GM21526 (cell line): ENCODE measurements around the gene LMX1B.

Experiments
- ATAC-seq: cut with Tn5 transposase; IDR thresholded peaks from one replicate; pipeline ENCODE4 v1.9.1; 2021; ENCODE audit warnings: moderate library complexity; ENCODE audit not compliant: unreplicated experiment, low FRiP score

LMX1B gene

DNA sequence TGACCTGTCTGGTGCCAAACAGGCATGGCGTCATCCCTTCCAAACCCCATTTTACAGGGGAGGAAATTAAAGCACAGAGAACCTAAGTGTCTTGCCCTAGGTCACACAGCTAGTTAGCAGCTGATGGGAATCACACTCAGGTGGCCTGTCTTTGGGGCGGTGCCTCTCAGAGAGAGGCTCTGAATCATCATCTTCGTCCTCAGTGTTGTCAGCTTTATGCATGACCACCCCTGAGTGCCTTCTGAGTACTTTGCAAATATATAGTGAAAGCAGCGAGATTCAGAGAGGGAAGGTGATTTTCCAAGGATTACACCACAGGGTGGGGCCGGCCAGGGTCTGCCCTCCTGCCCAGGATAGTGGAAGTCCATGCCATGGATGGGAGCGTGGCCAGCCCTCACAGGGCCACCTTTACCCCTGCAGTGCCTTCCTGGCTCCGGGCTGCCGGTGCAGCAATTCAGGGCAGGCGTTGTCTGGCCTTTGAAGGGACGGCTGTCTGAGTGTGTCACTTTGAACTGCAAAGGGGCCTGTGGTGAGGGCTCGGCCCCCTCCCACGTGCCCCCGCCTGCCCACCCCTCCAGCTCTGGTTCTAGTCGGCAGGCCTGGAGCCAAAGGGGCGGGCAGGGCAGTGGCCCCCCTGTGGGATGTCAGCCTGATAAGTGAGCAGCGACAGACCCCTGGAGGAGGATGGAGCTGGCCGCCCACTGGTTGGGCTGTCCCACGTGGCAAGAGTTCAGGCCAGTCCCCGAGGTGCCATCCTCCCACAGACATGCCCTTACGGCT, 16.9 kb downstream of the LMX1B start:
- no peak for ATAC-seq

DNA sequence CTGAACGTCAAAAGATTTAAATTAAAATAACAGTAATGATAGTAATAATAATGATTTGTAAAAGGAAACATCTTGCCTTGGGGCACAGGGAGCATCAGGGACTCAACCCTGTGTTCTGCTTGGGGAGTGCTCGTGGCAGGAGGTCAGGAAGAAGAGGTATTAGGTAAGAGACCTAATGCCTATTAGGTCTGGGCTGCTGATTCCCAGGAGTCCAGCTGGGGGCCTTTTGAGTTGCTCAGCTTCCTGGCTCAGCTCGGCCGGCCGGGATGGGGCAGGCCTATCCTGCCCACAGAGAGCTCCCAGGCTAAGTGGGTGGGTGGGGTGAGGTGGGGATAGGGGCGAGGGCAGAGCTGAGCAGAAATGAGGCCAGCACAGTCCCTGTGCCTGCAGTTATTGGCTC, 17.5 kb downstream of the LMX1B start:
- ATAC-seq: no peak

DNA sequence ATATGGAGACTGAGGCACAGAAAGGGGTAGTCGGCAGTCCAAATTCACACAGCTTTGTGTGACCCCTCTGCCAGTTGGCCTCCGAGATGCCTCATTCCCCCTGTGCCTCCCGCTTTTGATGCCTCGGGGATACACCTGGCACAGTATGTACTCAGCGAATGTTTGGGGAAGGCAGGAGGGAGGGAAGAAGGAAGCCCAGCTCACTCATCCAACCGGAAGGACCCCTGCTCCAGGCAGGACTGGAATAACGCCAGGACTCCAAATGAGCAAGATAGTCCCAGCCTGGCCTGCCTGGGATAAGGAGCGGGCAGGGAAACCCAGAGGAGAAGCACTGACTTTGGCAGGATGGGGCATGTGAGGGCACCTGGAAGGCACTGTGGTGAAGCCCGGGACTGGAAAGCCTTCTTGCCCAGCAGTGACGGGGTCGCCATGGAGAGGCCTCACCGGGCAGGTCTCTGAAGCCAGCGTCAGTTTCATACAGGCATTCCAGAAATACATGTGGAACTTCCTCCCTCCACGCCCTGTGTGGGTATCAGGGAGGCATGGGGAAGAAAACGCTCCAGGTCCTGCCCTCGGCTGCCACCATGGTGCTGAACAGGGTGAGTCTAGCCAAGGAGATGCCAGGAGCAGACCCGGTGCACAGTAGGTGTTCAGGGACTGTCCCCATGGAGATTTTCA, 20.3 kb downstream of the LMX1B start:
- ATAC-seq: no peak

DNA sequence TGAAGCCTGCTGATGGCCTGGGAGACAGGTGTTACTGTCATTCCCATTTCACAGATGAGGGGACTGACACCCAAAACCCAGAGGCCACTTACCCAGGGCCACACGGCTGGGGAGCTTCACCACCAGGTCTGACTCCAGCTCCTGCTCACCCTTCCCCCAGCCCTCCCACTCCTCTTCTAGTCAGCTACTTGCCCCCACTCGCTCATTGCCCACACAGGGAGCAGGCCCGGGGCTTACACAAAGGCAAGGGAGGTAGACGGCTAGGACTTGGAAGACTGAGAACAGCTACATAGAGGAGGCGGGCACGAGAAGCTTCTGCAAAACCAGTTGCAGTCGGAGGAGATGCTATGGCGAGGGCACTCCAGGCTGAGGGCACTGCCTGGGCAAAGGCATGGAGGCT, 21.3 kb downstream of the LMX1B start:
- ATAC-seq: no peak

DNA sequence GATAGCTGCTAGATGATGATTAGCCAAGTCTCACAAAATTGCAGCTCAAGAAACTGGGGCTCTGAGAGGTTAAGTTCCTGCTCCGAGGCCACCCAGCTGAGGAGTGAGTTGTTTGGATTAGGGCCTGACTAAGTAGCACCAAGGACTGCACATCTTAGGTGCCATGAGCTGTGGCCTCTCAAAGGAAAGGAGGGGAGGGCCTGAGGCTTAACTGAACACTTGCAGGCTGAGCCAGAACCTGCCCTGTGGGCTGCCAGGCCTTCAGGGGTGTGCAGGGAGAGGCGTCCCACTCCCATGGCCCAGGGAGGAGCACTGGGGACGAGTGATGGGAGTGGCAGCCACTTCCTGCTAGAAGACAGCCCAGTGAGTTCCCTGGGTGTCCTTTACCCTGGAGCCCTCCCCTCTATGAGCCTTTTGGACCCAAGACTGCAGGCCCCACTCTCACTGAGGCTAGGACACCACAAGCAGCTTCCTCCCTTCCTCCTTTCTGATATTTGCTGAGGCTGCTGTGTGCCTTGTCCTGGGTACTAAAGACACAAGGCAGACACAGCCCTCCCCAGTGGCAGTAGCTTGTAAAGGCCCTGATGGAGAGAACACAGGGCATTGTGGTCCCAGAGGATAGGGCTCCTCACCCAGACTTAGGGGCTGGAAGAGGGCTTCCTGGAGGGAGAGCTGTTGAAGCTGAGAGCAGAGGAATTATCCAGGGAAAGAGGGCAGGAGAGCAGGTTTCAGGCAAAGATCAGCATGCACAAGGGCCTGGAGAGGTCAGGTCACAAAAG, 22.1 kb downstream of the LMX1B start:
- no peak for ATAC-seq

DNA sequence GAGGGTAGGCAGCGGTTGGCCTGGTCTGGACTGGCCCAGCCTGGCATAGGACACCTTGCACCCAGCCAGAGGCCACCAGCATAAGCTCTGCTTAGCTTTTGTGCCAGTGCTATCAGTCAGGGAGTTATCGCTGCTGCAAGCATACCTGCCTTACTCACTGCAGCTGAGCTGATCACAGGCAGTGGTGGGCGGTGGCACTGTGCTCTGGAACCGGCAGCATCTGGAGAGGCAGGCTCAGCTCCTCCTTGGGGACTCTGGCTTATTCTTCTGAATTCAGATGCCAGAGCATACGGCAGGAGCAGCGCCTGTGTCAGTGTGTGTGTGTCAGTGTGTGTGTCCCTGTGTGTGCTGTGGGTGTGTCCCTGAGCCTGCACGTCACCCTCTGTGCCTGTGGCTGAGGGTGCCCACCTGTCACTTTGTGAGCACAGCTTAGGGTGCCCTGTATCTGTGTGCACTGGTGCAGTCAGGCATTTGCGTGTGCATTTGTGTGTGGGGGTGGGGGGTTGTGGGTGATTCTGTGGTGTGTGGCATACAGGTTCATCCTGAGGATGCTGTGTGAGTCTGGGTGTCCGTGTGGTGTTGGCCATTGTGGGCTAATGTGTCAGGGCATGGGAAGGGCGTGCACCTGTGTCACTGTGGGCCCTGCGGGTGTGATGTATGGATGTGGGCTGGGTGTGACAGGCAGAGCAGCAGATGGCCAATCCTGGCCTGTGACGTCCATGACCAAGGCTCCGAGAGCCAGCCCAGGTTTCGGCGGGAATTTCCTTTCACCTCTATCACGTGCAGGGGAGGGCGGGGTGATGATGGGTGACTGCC, 23.5 kb downstream of the LMX1B start:
- ATAC-seq: no peak

DNA sequence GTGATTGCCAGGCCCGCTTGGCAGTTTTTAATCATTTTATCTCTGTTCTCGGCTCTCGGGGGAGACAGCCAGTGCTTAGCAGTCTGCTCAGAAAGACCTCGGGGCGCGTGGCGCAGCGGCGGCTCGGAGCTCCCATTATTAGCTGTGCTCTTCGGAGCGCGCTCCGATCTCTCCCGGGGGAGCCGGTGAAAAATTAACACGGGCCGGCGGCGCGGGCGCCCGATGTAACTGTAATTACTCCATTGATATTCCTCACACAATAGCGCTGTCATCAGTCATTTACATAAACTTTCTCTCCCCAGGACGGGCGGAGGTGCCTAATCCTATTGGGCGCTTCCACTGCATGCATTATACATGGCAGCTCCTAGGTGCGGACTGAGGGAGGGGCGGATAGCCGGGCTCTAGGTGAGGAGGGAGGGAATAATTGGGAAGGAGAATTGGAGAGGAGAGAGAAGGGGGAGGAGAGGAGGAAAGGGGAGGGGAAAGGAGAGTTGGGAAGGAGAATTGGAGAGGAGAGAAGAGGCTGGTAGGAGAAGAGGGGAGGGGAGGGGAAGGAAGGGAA, 24.9 kb downstream of the LMX1B start:
- no peak for ATAC-seq

DNA sequence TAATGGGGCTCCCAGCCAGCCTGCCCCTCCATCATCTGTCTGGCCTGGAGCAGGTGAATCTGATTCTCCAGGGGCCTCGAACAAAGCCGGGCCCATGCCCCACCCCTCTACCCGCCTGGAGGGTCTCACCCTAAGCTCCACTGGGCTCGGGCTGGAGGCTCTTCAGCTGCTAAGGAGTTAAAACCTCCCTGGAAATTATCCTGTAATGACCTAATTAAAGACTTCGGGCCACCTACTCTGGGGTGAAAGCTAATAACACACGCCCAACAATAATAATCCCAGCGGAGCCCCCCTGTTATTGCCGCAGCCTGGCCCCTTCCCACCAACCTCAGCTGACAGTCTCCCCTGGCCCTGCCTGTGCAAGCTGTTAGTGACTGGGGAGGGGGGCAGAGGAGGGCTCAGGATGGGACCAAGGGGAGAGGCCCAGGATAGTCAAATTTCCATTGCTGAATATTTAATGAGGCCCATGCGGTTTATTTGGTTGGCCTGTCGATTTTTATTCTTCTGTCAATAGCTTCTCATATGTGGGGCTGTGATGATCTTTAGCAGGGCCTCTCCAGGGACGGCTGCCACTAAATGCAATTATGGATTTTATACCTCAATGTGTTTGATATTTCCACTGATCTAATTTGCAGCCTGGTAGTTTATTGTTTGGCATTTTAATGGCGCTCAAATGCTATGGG, 25.7 kb downstream of the LMX1B start:
- no peak for ATAC-seq

DNA sequence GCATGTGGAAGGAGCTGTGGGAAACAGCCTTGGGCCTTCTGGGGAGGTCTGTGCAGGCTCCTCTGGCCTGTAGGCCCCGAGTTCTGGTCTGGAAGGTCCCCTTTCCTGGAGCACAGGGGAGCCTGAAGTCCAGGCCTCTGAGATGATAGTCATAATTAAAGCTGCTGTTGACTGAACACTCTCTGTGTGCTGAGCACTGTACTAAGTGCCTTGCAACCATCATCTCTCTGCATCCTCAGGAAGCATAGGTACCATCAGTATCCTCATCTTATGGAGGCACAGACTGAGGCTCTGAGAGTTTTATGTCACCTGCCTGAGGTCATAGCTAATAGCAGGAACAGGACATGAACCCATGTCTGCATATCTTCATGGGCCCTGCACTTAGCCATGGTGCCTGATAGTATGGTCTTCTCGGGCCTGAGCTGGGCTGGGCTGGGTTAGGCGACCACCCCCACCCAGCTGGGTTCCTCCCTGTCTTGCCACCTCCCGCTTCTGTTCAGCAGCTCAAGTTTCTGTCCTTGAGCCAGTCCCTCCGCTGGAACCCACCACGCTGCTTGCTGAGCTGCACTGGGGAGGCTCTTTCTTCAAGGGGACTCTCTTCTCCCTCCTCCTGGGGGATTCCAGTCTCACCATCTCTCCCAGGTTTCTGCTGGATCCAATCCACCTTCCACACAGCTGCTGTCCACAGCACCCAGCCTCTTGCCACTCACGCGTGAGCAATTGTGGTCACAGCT, 27.6 kb downstream of the LMX1B start:
- no peak for ATAC-seq

DNA sequence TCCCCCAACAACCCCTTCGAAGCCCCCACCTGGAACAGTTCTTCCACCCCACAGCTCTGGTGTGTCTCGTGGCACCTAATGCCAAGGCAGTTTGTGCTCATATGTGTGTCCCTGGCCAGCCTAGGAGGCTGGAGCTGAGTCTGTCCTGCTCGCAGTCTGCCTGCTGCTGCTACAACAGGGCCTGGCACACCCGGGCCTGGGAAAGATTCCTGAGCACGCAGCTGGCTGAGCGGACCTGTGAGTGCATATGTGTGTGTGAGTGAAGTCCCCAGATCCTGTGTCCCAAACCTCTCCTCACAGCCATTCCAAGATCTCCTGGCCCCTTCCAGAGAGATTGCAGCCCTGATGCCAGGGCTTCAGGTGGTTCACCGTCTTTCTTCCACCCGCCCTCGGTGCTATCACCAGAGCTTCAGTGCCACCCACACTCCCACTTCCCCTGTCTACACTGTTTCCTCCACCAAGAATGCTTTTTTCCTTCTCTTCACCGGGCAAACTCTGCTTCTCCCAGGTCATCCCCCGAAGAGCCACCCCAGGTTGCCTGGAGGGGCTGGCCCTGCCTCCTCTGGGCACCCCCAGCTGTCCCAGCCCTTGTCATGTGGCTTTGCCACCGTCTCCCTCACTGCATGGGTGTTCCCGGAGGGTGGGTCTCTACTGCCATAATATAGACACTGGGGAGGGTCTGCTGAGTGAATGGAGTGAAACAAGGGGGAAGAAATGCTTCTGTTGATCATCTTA, 28.4 kb downstream of the LMX1B start:
- no peak for ATAC-seq

DNA sequence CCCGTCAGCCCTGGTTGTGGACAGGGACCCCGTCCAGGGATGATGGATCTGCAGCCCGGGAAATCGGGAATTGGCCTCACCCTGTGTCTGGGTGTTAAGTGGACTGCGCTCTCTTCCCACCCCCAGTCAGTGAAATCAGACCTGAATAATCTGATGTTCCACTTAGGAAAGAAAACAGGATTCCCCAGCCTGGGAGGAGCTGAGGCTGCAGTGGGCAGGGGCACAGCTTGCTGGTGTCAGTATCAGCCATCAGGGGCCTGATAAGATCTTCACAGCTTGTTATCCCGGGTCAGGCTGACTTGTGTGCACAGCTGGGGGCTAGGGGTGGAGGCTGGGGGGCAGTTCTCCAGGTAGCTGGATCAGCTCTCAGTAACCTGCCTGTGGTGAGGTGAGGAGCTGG, 29.1 kb downstream of the LMX1B start:
- ATAC-seq: no peak

DNA sequence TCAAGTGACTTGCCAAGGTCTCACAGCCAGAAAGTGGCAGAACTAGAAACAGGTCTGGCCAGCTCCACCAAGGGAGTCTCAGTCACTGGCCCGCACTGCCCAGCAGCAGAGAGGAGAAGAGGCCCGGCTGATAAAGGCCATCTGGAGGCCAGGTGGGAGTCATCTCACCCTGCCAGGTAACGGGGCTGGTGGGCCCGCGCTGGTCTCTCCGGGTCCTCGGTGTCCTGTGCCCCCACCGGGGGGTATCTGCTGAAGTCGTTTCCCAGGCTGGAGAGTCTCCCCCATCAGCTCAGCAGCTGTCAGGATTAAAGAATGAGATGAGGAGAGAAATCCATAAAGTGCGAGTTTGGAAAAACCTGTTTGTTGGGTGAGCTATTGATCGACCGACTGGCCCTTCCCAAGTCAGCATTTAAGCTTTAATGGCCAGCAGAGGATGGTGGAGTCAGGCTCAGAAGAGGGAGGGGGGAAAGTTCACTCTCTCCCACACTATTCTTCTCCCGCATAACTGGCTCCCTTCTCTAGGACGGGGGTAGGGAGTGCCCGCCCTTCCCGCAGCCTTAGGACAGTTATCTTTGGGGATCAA, 30.3 kb downstream of the LMX1B start:
- no peak for ATAC-seq

DNA sequence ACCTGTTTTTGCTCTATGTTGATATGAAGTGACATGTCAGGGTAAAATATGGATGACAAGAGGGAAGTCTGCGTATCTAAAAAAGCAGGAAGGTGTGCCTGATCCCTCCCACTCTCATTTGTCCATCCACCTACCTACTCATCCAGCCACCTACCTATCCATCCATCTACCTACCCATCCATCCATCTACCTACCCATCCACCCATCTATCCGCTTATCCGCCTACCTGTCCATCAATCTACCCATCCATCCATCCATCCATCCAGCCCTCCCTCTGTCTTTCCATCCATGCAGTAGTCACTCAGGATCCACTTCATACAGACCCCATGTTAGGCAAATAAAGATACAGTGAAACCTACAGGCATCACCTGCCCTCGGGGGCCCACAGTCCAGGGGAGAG, 32.4 kb downstream of the LMX1B start:
- no peak for ATAC-seq

DNA sequence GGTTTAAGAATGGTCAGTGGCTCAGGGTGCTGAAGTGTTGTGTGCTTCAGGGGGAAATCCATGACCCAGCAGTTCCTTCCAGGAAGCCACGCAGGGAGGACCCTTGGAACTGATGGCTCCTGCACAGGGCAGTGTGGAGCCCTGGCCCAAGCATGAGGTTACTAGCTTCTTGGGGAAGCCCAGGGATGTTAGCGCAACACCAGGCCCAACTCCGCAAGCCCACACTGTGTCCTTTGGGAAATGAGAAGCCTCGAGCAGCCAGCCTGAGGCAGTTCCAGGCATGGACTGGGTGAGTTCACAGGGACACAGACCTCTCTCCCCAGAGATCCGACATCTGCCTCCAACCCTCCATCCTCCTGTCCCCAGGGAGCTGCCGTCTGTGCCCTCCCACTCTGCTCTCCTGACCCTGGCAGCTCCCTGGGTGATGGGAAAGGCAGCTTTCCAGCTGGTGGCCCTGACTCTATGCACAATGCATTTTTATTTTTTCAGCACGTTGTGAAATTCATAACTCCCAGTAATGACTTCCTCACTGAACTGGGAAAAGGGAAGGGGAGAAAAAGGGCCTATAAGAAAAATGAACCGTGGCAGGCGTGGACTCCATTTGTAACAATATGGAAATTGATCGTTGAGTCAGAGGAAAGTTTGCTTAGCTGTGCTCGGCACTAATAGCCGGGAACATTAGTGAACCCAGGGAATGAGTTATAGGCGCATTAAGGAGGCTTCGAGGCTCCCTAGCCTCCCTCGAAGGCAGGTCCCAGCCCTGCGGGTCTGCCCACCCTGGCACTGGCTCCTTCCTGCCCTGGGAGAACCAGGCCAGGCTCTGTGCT, 34.1 kb downstream of the LMX1B start:
- no peak for ATAC-seq

DNA sequence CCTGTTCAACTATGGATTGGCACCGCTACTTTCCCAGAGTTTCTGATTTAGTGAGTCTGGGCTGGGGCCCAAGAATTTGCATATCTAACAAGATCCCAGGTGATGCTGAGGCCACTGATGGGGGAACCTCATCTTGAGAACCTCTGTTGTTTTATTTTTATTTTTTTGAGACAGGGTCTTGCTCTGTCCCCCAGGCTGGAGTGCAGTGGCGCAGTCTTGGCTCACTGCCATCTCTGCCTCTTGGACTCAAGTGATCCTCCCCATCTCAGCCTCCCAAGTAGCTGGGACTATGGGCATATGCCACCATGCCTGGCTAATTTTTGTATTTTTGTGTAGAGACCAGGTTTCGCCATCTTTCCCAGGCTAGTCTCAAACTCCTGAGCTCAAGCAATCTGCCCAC, 35.7 kb downstream of the LMX1B start:
- ATAC-seq: no peak

DNA sequence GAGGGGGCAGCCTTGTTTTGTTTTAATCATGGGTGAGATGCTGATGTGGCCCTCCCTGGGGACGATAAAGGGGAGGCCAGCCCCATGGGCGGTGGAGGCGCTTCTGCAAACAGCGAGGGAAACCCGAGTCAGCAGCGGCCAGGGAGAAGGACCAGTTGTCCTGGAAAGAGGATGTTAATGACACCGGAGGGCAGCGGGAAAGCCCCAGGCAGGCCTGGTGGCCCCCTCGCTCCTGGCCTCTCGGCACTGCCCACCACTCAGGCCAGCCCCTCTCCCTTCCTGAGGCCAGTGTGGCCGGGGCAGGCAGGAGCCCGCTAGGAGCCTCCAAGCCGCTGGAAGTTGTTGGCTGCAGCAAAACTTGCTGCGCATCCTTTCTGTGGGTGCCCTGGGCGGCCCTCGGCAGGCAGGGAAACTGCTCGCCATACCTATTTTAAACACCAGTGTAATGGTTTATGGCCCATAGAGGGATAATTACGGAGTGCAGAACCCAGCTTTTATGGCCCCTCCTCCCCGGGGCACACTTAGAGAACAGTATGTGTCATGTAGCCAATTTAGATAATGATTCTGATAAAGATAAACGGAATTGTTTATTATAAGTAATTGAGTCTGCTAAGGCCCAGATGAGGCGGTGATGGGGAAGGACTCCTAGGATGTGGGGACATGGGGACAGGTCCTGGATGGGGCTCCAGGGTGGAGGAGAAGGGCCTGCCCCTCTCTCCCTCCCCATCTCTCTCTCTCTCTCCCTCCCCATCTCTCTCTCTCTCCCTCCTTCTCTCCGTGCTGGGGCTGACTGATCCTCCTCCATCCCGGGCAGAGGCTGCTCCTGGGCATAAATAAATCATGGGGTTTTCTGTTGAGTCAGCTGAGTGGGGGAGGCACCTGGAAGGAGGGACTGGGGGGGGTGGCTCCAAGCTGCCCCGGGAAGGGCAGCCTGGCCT, 36.9 kb downstream of the LMX1B start:
- ATAC-seq: no peak
